ENCODE data around the gene OR10D3.
A peak's percentile ranks its signal among the peaks of the same experiment; 100 is the strongest.

The OR10D3 gene

GRCh38 chr11:124176925-124177715 is 6.0 kb upstream of the OR10D3 start:
- H3K4me3 Mint-ChIP-seq = no peak overlapping the region
- no peaks in the 10 kb centered on the region for H3K36me3 Mint-ChIP-seq (ENCODE audit: low read depth)
- ATAC-seq = no peak
- no peaks in the 10 kb centered on the region for H3K4me1 Mint-ChIP-seq
- no peak overlapping the region for H3K27ac Mint-ChIP-seq
- peaks cover 2% of the 10 kb centered on the region for H3K27me3 Mint-ChIP-seq
- no peaks in the 10 kb centered on the region for H3K9me3 Mint-ChIP-seq
- DNase-seq = no peak

- H3K36me3 Mint-ChIP-seq (ENCODE audit: low read depth) = no peaks in the 10 kb centered on the region
- ATAC-seq = no peak
Observed at GRCh38 chr11:124179310-124179709, 3.8 kb upstream of the OR10D3 start.

DNA sequence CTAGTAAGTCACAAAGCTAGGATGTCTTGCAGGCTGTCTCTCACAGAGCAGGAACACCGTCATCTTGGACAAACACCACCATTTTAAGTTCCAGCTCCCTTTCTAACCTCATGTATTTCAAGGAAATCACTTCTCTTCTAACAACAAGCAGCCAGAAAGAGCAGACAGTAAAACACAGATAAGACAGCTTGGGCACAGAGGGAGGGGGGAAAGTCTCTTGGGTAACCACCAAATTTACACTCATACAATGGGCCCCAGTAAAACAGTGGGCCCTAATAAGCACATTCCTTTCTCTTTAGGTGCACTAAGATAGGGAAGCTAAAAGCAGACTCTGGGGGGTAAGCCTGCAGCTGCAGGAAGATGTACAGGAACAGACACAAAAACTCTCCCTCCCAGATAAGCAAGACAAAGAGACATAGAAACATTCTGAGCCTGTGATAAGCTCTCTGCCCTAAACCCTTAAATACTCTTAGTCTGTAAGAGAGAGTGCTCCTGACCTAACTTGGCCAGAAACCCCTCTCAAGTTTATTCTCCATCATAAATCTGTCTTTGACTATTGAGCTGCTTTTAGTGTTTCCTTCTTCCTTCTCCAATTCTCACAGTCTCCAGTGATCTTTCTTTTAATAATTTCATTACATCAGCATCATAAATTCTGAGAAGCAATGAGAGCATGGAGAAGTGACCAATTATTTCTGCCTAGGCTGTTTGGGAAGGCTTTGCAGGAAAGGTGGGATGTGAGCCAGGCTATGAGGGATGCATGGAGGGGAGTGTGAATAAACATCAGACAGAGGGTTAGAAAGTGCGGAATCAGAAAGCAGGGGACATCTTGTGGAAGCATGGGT is 7.4 kb downstream of the OR10D3 start:
- no peaks in the 10 kb centered on the region for H3K36me3 Mint-ChIP-seq (ENCODE audit: low read depth)
- no peaks in the 10 kb centered on the region for H3K4me1 Mint-ChIP-seq
- H3K27me3 Mint-ChIP-seq = peaks cover 11% of the 10 kb centered on the region
- H3K27ac Mint-ChIP-seq = no peak overlapping the region
- H3K4me3 Mint-ChIP-seq = no peak overlapping the region
- H3K9me3 Mint-ChIP-seq = no peaks in the 10 kb centered on the region
- DNase-seq (no peak), ATAC-seq (no peak)

More at GRCh38 chr11:124179310-124179709, 3.8 kb upstream of the OR10D3 start:
- H3K4me3 Mint-ChIP-seq = no peak overlapping the region
- H3K4me1 Mint-ChIP-seq = no peaks in the 10 kb centered on the region
- H3K27me3 Mint-ChIP-seq = peaks cover 2% of the 10 kb centered on the region
- no peak for DNase-seq
- H3K27ac Mint-ChIP-seq = no peak overlapping the region
- no peaks in the 10 kb centered on the region for H3K9me3 Mint-ChIP-seq

- H3K27me3 Mint-ChIP-seq = peaks cover 12% of the 10 kb centered on the region
- no peaks in the 10 kb centered on the region for H3K36me3 Mint-ChIP-seq (ENCODE audit: low read depth)
- H3K4me1 Mint-ChIP-seq = no peaks in the 10 kb centered on the region
- ATAC-seq = no peak
- no peak for DNase-seq
- H3K27ac Mint-ChIP-seq = no peak overlapping the region
- H3K4me3 Mint-ChIP-seq = no peak overlapping the region
- no peaks in the 10 kb centered on the region for H3K9me3 Mint-ChIP-seq
Observed at GRCh38 chr11:124193221-124194010, 10.3 kb downstream of the OR10D3 start.

GRCh38 chr11:124194293-124195188 is 11.4 kb downstream of the OR10D3 start:
- Mint-ChIP-seq H3K4me1 (no peaks in the 10 kb centered on the region), H3K27ac (no peak overlapping the region), H3K4me3 (no peak overlapping the region), H3K9me3 (no peaks in the 10 kb centered on the region), H3K36me3 (ENCODE audit: low read depth) (no peaks in the 10 kb centered on the region), H3K27me3 (peaks cover 12% of the 10 kb centered on the region)
- ATAC-seq (no peak), DNase-seq (no peak)

- Mint-ChIP-seq H3K4me1 (no peaks in the 10 kb centered on the region), H3K9me3 (no peaks in the 10 kb centered on the region), H3K27me3 (peaks cover 15% of the 10 kb centered on the region), H3K4me3 (no peak overlapping the region), H3K36me3 (ENCODE audit: low read depth) (no peaks in the 10 kb centered on the region), H3K27ac (no peak overlapping the region)
- peak; percentile 77 for ATAC-seq
- DNase-seq = peak; percentile 44
Observed at GRCh38 chr11:124195189-124195734, 12.1 kb downstream of the OR10D3 start.

DNA sequence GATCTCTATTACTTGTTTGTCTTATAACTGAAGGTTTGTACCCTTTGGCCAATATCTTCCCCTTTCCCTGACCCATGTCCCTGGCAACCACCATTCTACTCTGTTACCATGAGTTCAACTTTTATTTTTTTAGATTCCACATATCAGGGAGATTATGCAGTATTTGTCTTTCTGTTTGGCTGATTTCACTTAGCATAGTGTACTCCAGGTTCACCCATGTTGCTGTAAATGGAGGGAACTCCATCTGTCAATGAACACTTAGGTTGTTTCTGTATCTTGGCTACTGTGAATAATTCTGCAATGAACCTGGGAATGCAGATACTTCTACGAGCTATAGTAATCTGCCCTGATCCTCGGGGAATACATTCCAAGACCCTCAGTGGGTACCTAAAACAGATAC is 14.9 kb downstream of the OR10D3 start:
- ATAC-seq (no peak), DNase-seq (no peak)
- Mint-ChIP-seq H3K27me3 (peaks cover 12% of the 10 kb centered on the region), H3K36me3 (ENCODE audit: low read depth) (no peaks in the 10 kb centered on the region), H3K27ac (no peak overlapping the region), H3K4me1 (no peaks in the 10 kb centered on the region), H3K4me3 (no peak overlapping the region), H3K9me3 (no peaks in the 10 kb centered on the region)

- Mint-ChIP-seq H3K27ac (no peak overlapping the region), H3K4me3 (no peak overlapping the region), H3K9me3 (no peaks in the 10 kb centered on the region), H3K4me1 (no peaks in the 10 kb centered on the region), H3K27me3 (peaks cover 12% of the 10 kb centered on the region), H3K36me3 (ENCODE audit: low read depth) (no peaks in the 10 kb centered on the region)
- ATAC-seq = peak; percentile 59
- DNase-seq = no peak
Observed at GRCh38 chr11:124198897-124199296, 15.8 kb downstream of the OR10D3 start.

DNA sequence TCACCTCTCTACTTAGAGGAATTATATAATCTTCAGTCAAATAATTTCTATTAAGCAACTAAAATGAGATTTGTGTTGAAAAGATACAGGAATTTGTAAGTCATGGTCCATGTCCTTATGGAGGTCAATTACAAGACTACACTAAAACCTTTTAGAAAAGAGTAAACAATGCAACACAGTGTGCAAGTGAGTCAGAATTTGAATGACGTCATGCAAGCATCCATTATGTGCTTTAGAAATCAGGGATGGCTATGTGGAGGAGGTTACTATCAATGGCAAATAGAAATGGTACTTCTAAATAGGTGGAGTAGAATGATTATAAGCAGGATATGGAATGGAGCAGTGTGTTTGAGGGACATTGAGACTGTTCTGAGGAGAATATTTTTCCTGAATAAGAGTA is 16.6 kb downstream of the OR10D3 start:
- Mint-ChIP-seq H3K27ac (no peak overlapping the region), H3K4me1 (no peaks in the 10 kb centered on the region), H3K27me3 (peaks cover 12% of the 10 kb centered on the region), H3K36me3 (ENCODE audit: low read depth) (no peaks in the 10 kb centered on the region), H3K4me3 (no peak overlapping the region), H3K9me3 (no peaks in the 10 kb centered on the region)
- no peak for DNase-seq
- ATAC-seq = no peak

GRCh38 chr11:124200671-124201070 is 17.5 kb downstream of the OR10D3 start:
- H3K4me1 Mint-ChIP-seq = no peaks in the 10 kb centered on the region
- no peaks in the 10 kb centered on the region for H3K36me3 Mint-ChIP-seq (ENCODE audit: low read depth)
- no peak overlapping the region for H3K27ac Mint-ChIP-seq
- DNase-seq (no peak), ATAC-seq (no peak)
- no peak overlapping the region for H3K4me3 Mint-ChIP-seq
- no peaks in the 10 kb centered on the region for H3K9me3 Mint-ChIP-seq
- peaks cover 12% of the 10 kb centered on the region for H3K27me3 Mint-ChIP-seq

DNA sequence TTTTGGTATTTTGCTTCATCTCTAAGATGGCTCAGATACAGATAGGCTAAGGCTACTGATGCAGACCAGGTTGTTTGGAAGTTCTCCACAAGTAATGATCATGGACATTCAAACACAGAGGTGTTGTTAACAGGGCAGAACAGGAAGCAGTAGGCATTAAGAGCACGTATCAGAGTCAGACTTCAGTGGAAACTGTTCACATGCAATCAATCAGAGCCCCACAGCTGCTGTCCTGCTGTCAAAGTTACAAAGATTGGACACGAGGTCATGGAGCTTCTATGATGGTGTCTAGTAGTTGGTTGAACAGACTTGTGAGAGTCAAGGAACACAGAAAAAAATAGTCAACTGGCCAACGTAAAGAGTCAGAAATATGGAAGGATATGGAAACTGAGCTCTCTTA is 19.8 kb downstream of the OR10D3 start:
- Mint-ChIP-seq H3K4me3 (no peak overlapping the region), H3K36me3 (ENCODE audit: low read depth) (no peaks in the 10 kb centered on the region), H3K4me1 (no peaks in the 10 kb centered on the region), H3K9me3 (no peaks in the 10 kb centered on the region), H3K27ac (no peak overlapping the region), H3K27me3 (peaks cover 8% of the 10 kb centered on the region)
- no peak for ATAC-seq
- DNase-seq = no peak

- Mint-ChIP-seq H3K4me3 (no peak overlapping the region), H3K9me3 (no peaks in the 10 kb centered on the region)
- no peak for DNase-seq
Observed at GRCh38 chr11:124204008-124204407, 20.9 kb downstream of the OR10D3 start.

GRCh38 chr11:124207102-124207792 is 24.1 kb downstream of the OR10D3 start:
- Mint-ChIP-seq H3K9me3 (no peaks in the 10 kb centered on the region), H3K27me3 (no peaks in the 10 kb centered on the region), H3K4me3 (no peak overlapping the region), H3K36me3 (ENCODE audit: low read depth) (no peaks in the 10 kb centered on the region), H3K4me1 (no peaks in the 10 kb centered on the region), H3K27ac (no peak overlapping the region)
- DNase-seq = no peak
- ATAC-seq = no peak

More at GRCh38 chr11:124204008-124204407, 20.9 kb downstream of the OR10D3 start:
- Mint-ChIP-seq H3K27ac (no peak overlapping the region), H3K27me3 (peaks cover 3% of the 10 kb centered on the region), H3K36me3 (ENCODE audit: low read depth) (no peaks in the 10 kb centered on the region), H3K4me1 (no peaks in the 10 kb centered on the region)
- no peak for ATAC-seq
